B cell (primary cell): ENCODE results near the gene SIRPB2. TPM values are rescaled to one million over a fixed set of nuclear protein-coding genes. Genes with fewer than 3 reads are reported as not detected.

Experiments used
- ATAC-seq: fragments of 200-7000 bp; cut with Tn5 transposase; one replicate; pipeline ENCODE4 v1.10.0; 2021; ENCODE audit warnings: low read depth, mild to moderate bottlenecking, moderate number of reproducible peaks, moderate library complexity
- CTCF ChIA-PET: fragments of 350-600 bp; sonication (Branson Sonifier 250); formaldehyde crosslinking; loops from one replicate; lab custom pipeline; 2021; ENCODE audit warnings: antibody characterized with exemption, inconsistent platforms; lab: Charles Lee
- POLR2A ChIA-PET: fragments of 350-600 bp; sonication (Branson Sonifier 250); formaldehyde crosslinking; loops from one replicate; lab custom pipeline; 2021; ENCODE audit warnings: antibody characterized with exemption; lab: Charles Lee
- DNase-seq: peaks from one replicate; pipeline ENCODE4 v3.0.0; 2013
- H2AFZ ChIP-seq: 2 replicates; pipeline ENCODE4 v1.6.1; 2012; ENCODE audit warnings: mild to moderate bottlenecking, low read depth, low read length; ENCODE audit not compliant: insufficient read depth, poor library complexity, severe bottlenecking
- H3K27ac ChIP-seq, 2 donors: 1 replicate in 1 of 2; 2 replicates in 1 of 2; pipeline ENCODE4 v1.5.1; 2012 to 2013; ENCODE audit warnings: low read length in 2 of 2, mild to moderate bottlenecking in 2 of 2, moderate library complexity in 1 of 2
- H3K27me3 ChIP-seq, 4 experiments: fragments of 200-600 bp in 1 of 4; sonication (generic) in 1 of 4; replicated peaks in 1 of 4; 1 replicate in 2 of 4; 2 replicates in 2 of 4; pipeline versions ENCODE4 v1.6.1 to v1.7.0; 2013 to 2016; ENCODE audit warnings: low read length in 3 of 4, mild to moderate bottlenecking in 2 of 4, mixed read lengths in 1 of 4, moderate library complexity in 1 of 4; ENCODE audit not compliant: insufficient read depth in 4 of 4, control insufficient read depth in 3 of 4; ENCODE audit errors: control extremely low read depth in 1 of 4
- H3K36me3 ChIP-seq, 2 experiments: replicated peaks in 1 of 2; 1 replicate in 1 of 2; 2 replicates in 1 of 2; pipeline versions ENCODE4 v1.6.1 to v1.7.1; 2013; ENCODE audit warnings: low read length in 1 of 2; ENCODE audit not compliant: insufficient read depth in 2 of 2, control insufficient read depth in 1 of 2; ENCODE audit errors: control extremely low read depth in 1 of 2, extremely low read depth in 1 of 2
- H3K4me1 ChIP-seq, 2 donors: fragments of 200-600 bp in 1 of 2; sonication (generic) in 1 of 2; 1 replicate in 1 of 2; 2 replicates in 1 of 2; pipeline versions ENCODE4 v1.5.1 to v1.6.1; 2013 to 2017; ENCODE audit warnings: low read length in 2 of 2; ENCODE audit not compliant: control insufficient read depth in 2 of 2, insufficient read depth in 2 of 2
- H3K4me2 ChIP-seq: replicated peaks from 2 replicates; pipeline ENCODE3; 2012; ENCODE audit warnings: mild to moderate bottlenecking, low read depth, low read length; ENCODE audit not compliant: poor library complexity, severe bottlenecking
- H3K4me3 ChIP-seq, 5 experiments: fragments of 200-600 bp in 1 of 5; sonication (generic) in 1 of 5; 1 replicate in 3 of 5; 2 replicates in 2 of 5; pipeline versions ENCODE4 v1.5.1 to v1.7.0; 2011 to 2016; ENCODE audit warnings: low read length in 4 of 5, mild to moderate bottlenecking in 4 of 5, low read depth in 2 of 5, control low read depth in 1 of 5, moderate library complexity in 1 of 5; ENCODE audit not compliant: insufficient read depth in 1 of 5; ENCODE audit errors: control extremely low read depth in 1 of 5, extremely low read depth in 1 of 5
- H3K79me2 ChIP-seq: fragments of 200-600 bp; sonication (generic); one replicate; pipeline ENCODE4 v1.6.0; 2016; ENCODE audit warnings: low read length; ENCODE audit not compliant: control insufficient read depth, insufficient read depth
- H3K9ac ChIP-seq: fragments of 200-600 bp; sonication (generic); 2 replicates; pipeline ENCODE4 v1.6.1; 2017; ENCODE audit warnings: mild to moderate bottlenecking, low read length, moderate library complexity
- H3K9me3 ChIP-seq, 3 donors: one replicate each; pipeline versions ENCODE4 v1.6.1 to v1.7.1; 2013; ENCODE audit warnings: low read length in 2 of 3; ENCODE audit not compliant: control insufficient read depth in 2 of 3, insufficient read depth in 1 of 3; ENCODE audit errors: control extremely low read depth in 1 of 3
- H4K20me1 ChIP-seq: 2 replicates; pipeline ENCODE4 v1.6.0; 2012; ENCODE audit warnings: mild to moderate bottlenecking, low read length; ENCODE audit not compliant: insufficient read depth, control insufficient read depth, poor library complexity, severe bottlenecking
- H3K27ac Mint-ChIP-seq: one replicate; pipeline ENCODE4 v1.8.0; 2021; ENCODE audit warnings: mixed read lengths
- H3K27me3 Mint-ChIP-seq: one replicate; pipeline ENCODE4 v1.8.0; 2021; ENCODE audit warnings: mixed read lengths
- H3K4me1 Mint-ChIP-seq: one replicate; pipeline ENCODE4 v1.8.0; 2021; ENCODE audit warnings: mixed read lengths
- H3K4me3 Mint-ChIP-seq: one replicate; pipeline ENCODE4 v1.8.0; 2021; ENCODE audit warnings: mixed read lengths
- H3K9me3 Mint-ChIP-seq: one replicate; pipeline ENCODE4 v1.8.0; 2022; ENCODE audit warnings: mixed read lengths; ENCODE audit not compliant: insufficient read depth
- EZH2 ChIP-seq: IDR thresholded peaks from 2 replicates; pipeline ENCODE4 v1.6.1; 2012; ENCODE audit warnings: borderline replicate concordance, low read depth, mild to moderate bottlenecking, moderate library complexity, low read length; ENCODE audit not compliant: insufficient read depth, poor library complexity, severe bottlenecking
- WGBS: methylation state at CpG from one replicate; pipeline ENCODE4 v1.1.5; 2013; ENCODE audit warnings: missing lambda C conversion rate; ENCODE audit not compliant: insufficient coverage; 5-methylcytosine and 5-hydroxymethylcytosine counted together
- intact Hi-C: fragments of 100-400 bp; cut with micrococcal nuclease; formaldehyde crosslinking; loops from one replicate; pipeline ENCODE4 v1.10.0; 2022
- polyA plus RNA-seq: library from polyadenylated mRNA; depleted of rRNA; stranded (reverse); fragments of >200 nt; gene quantifications from 2 replicates; pipeline ENCODE4 v1.2.3, GENCODE V29; 2012
- total RNA-seq, 2 donors: library from RNA; stranded (reverse); fragments of 120-200 nt in 1 of 2; gene quantifications; 1 replicate in 1 of 2; 2 replicates in 1 of 2; pipeline versions ENCODE4 v1.2.3 to v1.2.4, GENCODE V29; 2013 to 2022
- TF ChIP-seq, protein P1 (sequence below): fragments of 200-600 bp; IDR thresholded peaks from one replicate; pipeline ENCODE4 v1.8.0; 2022; ENCODE audit warnings: antibody characterized with exemption, mild to moderate bottlenecking

The SIRPB2 gene
- total and polyA plus RNA-seq, 2 donors (not counting 1 experiment from before 2014, with no cell fraction given): 0.51 TPM; not detected in 1

DNA sequence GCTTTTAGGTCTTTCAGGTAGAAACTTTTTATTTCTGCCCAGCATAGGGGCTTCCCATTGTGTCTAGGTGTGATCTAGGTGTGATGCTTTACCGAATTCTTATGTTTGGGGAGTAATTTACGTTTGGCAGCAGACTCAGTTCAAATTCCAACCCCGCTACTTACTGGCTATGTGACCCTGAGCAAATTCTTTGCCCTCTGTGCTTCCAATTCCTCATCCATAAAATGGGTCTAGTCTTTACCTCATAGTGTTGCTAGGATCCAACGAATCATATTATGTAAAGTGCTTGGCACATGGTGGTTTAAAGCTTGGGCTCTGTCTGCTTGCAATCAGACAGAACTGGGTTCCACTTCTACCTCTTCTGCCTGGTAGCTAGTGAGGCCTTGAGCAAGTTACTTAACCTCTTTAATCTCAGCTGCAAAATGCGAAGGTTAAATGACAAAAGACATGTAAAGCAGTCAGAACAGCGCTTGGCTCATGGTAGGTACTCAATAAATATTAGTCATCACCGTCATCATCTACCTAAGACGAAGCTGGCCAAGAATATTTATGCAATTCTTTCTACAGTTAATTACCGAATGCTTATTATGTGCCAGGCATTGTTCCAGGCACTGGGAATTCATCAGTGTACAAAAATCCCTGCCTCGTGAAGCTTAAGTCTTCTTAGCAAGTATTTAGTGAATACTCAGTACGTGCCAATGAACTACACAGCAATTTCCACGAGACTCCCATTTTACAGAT lies 25.6 kb downstream of the SIRPB2 start:
- peaks cover 49 to 54% of the 10 kb centered on the region in 2 donors for H3K4me1 ChIP-seq
- TF ChIP-seq EZH2: no peak
- TF ChIP-seq, protein P1, sequence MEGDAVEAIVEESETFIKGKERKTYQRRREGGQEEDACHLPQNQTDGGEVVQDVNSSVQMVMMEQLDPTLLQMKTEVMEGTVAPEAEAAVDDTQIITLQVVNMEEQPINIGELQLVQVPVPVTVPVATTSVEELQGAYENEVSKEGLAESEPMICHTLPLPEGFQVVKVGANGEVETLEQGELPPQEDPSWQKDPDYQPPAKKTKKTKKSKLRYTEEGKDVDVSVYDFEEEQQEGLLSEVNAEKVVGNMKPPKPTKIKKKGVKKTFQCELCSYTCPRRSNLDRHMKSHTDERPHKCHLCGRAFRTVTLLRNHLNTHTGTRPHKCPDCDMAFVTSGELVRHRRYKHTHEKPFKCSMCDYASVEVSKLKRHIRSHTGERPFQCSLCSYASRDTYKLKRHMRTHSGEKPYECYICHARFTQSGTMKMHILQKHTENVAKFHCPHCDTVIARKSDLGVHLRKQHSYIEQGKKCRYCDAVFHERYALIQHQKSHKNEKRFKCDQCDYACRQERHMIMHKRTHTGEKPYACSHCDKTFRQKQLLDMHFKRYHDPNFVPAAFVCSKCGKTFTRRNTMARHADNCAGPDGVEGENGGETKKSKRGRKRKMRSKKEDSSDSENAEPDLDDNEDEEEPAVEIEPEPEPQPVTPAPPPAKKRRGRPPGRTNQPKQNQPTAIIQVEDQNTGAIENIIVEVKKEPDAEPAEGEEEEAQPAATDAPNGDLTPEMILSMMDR: no peak
- intact Hi-C loops: loop anchor here (1.0 to 10.0 kb wide), 7 partner anchors 29 to 1009 kb away; partner anchors contain the start of genes FAM110A, FKBP1A, RAD21L1 and SNRPB
- H3K27ac ChIP-seq: peak overlapping the region; percentile 48 to 85
- no peaks in the 10 kb centered on the region for H3K9me3 ChIP-seq
- peak overlapping the region; percentile 69 to 92 (median 90) for H3K4me3 ChIP-seq
- H3K27me3 ChIP-seq: no peaks in the 10 kb centered on the region
- peaks cover 51% of the 10 kb centered on the region for H4K20me1 ChIP-seq
- 52% methylated on average over 8 of the region's 12 CpGs for WGBS
- Mint-ChIP-seq H3K27me3 (no peaks in the 10 kb centered on the region), H3K4me3 (peak overlapping the region; percentile 90), H3K4me1 (peaks cover 68% of the 10 kb centered on the region), H3K9me3 (no peaks in the 10 kb centered on the region), H3K27ac (peak overlapping the region; percentile 93)
- peak overlapping the region; percentile 92 for H3K4me2 ChIP-seq
- DNase-seq (no peak), ATAC-seq (no peak)
- CTCF ChIA-PET: interaction anchor here (0.8 to 4.9 kb wide), 12 partner anchors 10 to 357 kb away, joined by 3 to 85 read pairs (median 4); no protein-coding TSS in a partner anchor
- peaks cover 52% of the 10 kb centered on the region for H3K79me2 ChIP-seq
- H3K9ac ChIP-seq: peak overlapping the region; percentile 90
- peak overlapping the region; percentile 96 for H2AFZ ChIP-seq
- POLR2A ChIA-PET: interaction anchor here (1.6 to 2.6 kb wide), 2 partner anchors 38 to 73 kb away, joined by 4 to 15 read pairs; partner anchors contain the start of gene FKBP1A
- H3K36me3 ChIP-seq: peaks cover 0 to 29% of the 10 kb centered on the region in 2 experiments
